Kasumi-1 (cell line): ENCODE data around the gene SPA17.

Experiments used
- DNase-seq, 2 experiments: peaks; one replicate each; lab custom pipeline; 2025; lab: John Stamatoyannopoulos, UW

SPA17 gene

DNA sequence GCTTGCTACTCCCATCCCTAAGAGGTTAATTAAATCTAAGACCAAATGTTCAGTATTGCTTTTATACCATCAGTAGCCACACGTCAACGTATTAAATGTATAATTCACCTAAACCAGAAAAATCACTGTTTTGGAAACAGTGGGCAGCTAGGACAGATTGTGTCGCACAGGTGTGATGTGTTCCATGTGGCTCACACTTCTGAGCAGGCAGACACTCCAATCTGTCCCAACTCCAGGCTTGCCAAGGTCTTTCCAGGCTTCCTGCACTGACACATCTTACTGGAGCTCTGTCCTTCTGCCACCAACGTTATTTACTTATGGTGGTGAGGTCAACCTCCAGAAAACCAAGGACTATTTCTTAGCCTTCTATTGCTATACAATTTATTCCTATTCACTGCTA lies 11.6 kb upstream of the SPA17 start:
- DNase-seq = no peak

DNA sequence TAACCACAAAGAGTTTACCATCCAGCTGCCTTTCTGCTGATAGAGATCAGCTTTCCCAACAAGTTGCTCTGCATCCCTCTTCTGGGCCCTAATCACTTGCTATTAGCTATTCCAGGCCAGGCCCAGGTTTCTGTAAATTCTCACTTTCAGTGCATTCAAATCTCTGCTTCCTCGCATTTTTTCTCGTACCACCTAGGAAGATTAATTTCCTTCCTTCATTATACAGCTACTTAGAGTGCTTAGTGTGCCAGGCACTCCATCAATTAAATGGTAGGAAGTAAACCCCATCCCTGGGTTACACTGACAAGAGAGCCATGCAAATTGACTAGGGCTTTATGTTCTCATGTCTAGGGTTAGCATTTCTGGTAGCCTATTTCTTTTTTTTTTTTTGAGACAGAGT lies 9.8 kb upstream of the SPA17 start:
- no peak for DNase-seq

DNA sequence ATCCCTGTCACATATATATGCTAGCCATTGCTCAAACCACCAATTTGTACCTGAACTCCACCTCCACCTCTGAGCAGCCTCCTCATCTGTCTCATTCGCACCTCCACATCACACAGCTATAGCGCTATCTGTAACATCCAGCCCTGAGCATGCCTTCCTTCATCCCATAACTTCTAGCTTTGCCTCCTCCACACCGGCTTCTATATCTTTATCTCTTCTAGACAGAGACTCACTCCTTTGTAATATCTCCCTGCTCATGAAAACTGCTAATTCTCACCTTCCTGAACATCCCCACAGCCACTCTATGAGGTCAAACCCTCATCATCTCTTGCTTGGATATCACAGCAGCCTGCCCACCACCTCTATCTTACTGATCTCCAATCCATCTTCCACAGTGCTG lies 6.1 kb upstream of the SPA17 start:
- no peak for DNase-seq

DNA sequence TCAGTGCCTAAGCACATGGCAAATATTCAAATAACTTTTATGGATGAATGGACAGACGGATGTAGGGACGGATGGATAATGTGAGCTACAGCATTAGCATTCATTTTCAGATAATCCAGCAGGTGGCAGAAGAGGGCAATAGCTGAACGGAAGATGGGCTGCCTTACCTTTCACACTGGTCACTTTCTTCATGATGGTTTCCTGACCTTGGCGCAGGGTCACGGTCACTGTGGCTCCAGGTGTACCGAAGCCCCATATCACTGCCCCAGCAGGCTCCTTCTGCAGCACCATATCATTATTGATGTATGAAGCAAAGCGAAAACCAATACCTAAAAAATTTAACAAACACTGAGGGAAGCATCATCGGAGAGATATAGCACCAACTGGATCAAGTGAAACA lies 4.5 kb upstream of the SPA17 start:
- peak; percentile 74 for DNase-seq

DNA sequence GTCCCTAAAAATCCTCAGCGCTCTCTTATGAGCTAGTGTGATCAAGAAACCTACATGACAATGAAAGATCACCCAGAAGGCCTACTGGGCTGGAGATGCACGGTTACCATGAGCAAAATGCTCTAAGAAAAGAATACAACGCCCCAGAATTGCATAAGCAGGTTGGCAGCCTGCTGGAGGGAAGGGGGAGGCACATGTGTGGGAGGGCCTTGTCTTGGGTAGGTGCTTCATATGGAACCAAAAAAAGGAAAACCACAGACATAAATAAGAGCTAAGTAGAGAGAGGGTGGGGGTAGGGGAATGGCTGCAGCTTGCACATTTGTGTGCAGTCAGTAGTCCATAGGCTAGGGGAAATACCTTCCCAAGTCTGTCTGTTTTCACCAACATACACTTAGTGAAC lies 3.0 kb upstream of the SPA17 start:
- DNase-seq = peak; percentile 94 to 95

DNA sequence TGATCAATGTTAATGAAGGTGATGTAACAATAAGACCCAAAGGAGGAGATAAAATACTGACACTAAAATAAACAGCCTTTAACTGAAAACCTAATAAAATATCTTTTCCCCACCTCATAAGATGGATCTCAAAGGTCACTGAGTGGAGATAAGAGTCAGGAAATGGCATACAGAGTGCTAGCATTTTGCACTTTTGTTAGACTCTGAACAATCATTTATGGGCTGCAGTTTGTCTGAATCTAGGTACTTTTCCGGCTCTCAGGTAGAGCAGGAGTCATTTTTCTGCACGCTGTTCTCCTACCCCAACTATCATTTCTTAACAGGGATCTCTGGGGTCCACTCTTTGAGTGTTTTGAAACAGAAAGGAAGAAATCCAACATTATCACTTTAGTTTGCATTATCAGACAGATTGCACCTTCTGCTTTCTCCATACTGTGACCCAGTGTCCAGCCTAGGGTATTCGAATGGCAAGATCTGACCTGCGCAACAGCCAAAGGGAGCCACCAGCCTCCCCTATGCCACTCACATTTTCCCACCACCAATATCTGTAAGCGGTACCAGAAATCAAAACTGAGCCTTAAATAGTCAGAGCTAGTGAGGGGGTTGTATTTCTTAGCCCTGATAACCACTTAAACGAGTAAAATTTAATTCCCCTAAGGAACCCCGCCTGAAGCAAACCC lies 1.0 kb upstream of the SPA17 start:
- DNase-seq = no peak

DNA sequence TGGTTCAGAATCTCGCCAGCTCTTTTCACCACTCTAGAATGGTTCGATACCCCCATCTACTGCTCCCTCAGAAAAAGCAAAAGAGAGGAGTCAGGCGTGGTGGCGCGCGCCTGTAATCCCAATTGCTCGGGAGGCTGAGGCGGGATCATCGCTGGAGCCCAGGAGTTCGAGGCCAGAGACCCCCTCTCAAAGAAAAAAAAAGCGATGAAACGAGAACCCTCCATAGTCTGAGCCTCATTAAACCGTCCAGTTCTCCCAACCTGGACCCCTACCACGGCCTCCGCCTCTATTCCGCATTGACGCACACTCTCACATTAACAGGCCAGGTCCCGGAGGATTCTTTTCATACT lies 439 bp downstream of the SPA17 start:
- no peak for DNase-seq

DNA sequence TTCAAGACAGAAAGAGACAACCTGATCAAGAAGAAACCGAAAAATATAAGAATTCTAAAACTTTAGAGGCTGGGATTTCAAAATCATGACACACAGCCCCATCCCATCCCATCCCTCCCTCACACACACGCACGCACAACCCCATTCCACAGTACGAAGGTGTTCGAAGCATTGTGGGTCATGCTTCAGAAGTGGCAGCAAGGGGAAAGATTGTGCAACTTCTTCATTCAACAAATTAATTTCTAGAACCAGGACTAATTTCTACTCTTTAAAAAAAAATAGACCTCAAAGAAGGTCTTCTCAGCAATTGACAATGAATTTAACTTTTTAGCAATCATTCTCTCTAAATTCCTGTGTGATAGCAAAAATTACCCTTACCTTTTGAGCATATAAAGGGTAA lies 867 bp downstream of the SPA17 start:
- DNase-seq = no peak

DNA sequence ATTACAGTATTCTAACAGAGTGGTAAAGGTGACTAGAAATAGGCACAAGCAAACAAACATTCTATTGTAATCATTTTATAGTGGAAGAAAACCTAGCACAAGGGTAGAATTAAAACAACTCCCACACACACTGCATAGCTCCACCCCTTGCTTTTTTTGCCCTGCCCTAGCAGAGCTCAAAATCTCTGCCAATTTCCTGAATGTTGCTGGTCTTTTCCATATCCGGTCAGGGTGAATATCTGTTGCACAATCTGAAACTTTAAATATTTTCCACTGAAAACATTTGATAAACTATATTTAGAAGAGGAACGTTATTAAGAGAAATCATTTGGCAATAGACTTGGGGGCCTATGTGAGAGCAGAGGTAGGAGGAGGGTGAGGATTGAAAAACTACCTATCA lies 2.7 kb downstream of the SPA17 start:
- DNase-seq = no peak

DNA sequence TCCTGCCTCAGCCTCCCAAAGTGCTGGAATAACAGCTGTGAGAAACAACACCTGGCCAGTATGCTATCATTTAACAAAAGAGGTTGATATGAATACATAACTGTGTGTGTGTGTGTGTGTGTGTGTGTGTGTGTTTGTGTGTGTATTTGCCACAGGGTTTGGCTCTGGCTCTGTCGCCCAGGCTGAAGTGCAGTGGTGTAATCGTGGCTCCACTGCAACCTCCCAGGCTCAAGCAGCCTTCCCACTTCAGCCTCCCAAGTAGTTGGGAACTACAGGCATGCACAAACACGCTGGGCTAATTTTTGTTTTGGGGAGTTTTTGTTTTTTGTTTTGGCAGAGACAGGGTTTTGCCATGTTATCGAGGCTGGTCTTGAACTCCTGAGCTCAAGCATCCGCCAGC lies 4.7 kb downstream of the SPA17 start:
- no peak for DNase-seq

DNA sequence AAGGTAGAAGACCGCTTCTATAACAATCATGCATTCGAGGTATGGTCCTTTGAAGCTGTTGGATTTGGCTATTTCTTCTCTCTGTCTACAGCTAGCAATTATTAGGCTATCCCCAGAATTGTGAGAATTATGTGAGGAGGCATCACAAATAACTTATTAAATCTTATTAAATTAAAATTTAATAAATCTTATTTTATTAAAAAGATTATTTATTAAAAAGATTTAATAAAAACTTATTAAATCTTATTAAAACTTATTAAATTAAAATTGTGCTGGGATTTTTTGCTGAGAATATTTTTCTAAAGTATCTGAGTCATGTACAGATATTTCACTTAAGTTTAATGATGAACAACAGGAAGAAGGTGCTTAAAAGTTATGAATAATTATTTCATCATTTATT lies 7.7 kb downstream of the SPA17 start:
- DNase-seq = no peak

DNA sequence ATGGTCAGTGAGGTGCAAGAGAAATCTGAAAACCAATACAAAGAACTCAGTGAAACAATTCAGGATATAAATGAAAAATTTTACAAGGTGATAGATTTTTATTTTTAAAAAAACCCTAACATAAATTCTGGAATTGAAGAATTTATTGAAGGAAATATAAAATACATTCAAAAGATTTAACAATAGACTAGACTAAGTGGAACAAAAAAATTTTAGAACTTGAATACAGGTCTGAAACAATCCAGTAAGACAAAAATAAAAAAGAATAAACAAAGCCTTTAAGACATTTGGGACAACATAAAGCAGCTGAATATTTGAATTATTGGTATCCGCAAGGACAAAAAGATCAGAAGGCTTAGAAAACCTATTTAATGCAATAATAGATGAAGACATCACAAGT lies 8.7 kb downstream of the SPA17 start:
- DNase-seq = no peak

DNA sequence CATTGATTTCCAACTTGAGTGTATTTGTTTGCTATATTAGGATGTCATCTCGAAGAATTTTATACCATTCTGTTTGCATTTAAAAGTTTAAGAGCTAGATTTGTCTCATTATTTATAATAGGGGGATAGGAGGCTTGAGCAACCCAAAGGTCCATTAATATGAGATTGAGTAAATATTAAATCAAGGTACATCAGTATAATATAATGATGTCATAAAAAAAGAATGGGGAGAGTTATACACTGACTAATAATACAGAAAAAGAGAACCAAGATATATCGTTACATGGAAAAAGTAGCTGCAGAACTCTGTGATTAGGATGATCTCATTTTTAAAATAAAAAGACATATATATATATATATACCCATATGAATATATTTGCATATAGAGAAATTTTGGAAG lies 19.4 kb downstream of the SPA17 start:
- no peak for DNase-seq

DNA sequence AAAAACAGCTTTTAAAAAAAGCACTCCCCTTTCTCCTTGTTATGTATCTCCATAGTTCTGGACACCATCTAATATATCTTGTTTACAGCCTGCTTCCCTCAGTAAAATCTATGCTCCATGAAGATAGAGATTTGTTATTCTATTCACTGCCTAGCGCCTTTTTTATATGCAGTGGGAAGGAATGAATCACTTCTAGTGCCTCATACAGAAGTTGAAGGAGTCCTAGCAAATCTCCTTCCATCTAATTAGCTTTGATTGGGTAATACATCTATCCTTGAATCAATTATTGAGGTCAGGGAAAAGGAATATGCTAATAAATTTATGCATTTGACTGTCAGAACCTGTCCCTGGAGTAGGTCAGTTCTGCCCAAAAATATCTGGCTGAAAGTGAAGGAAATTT lies 25.8 kb downstream of the SPA17 start:
- no peak for DNase-seq

DNA sequence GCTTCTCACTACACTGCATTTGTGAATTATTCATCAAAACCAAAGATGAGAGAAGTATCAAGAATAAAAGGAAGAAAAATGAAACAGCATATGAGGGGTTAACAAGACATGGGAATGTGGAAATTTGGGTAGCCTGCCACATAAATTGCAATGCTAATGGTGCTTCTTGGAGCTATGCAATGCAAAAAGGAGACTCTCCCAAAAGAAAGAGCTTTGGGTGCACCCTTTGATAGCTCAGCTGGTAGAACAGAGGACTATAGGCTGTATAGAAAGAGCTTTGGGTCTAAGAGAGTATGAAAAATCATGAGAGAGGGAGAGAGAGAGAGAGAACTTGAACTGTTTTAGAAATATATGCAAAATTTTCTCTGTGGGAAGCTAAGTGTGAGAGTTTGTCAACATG lies 26.3 kb downstream of the SPA17 start:
- DNase-seq = no peak

DNA sequence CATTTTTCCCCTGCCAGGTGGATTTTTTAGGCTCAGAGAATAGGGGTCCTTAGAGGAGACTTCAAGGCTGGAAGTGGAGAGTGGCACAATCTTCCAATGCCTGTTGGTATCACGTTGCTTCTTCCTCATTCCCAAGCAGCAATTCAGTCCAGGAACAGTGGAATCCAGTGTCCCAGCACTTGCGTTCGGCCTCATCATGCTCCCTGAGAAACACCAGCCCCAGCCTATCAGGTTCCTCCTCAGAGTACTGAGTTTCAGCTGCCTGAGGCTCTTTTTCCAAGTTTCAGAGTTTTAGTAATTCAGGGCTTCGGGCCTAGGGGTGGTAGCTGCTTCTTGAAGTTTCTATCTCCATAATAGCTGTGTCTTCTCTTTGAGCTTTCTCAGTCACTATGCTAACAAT lies 34.1 kb downstream of the SPA17 start:
- DNase-seq = no peak

DNA sequence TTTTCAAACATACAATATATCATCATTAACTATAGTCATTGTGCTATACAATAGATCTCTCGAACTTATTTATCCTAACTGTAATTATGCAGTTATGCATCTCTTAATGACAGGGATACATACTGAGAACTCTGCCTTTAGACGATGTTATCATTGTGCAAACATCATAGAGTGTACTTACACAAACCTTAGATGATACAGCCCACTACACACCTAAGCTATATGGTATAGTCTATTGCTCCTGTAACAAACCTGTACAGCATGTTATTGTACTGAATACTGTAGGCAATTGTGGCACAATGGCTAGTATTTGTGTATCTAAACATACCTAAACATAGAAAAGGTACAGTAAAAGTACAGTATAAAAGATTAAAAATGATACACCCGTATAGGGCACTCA lies 38.7 kb downstream of the SPA17 start:
- no peak for DNase-seq

DNA sequence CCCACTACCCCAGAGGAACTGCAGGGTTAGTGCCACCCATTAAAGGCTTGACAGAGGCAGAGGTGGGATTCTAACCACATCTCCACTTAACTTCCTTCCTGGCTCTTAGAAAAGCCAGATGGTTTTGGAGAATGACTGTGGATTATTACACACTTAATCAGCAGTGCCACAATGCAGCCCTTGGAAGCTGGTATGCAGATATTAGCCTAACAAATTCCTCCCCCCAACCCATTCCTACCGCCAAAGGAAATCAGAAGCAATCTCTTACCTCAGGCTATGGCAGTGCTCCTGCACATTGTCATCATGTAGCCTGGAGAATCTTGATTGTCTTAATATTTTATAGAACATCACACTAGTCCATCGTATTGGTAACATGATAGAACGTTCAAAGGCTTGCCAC lies 42.9 kb downstream of the SPA17 start:
- DNase-seq = peak; percentile 61 to 65

DNA sequence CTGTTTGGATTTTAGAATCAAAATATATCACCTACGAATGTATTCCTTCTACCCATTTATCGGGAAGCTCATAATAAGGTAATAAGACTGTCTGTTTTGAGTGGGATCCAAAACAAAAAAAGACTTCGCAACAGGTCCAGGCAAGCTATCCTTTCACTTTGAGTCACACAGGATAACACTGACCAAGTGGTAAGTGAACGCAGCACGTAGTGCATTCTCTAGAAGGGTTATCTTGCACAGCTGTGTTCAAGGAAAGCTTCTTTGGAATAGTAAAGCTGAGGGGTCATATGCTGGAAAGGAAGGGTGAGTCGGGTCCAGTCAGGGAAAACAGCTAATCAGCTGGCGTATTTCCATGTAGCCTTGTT lies 43.7 kb downstream of the SPA17 start:
- no peak for DNase-seq

DNA sequence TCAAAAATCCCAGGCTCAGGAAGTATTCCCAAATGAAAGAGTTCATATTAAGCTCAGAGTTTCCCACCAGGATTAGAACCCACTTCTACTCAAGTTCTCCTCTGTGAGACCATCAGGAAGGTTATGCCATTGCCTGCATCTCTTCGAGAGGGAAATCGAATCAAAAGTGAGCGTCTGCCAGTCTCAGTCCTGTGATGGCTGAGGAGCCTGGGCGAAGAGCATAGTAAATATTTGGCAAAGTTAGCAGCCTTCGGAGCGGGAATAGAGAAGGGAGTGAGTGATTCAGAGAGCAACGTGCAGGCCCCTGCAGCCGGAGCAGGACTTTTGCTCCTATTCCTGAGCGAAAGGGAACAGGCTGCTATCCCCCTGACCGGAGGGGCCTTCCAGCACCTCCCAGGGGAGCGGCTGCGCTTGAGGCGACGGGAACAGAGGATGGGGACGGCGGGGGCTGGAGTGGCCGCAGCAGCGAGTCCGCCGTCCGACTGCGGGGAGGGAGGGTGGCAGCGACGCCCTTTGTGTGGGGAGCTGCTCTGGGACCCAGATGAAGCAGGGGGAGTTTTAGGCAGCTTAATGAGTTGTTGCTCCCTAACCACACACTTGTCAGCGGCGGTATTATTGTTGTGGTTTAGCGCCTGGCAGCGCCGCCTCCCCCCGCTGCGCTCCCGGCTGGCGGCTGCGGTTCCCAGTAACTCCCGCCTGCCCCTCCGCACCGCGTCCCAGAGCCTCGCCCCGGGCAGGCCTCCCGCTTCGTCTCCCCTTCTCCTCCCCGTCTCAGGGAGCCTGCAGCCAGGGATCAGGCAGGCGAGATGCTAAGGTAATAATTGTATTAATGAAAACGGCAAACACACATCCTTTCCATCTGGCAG lies 44.3 kb downstream of the SPA17 start:
- DNase-seq = peak; percentile 24 to 31

DNA sequence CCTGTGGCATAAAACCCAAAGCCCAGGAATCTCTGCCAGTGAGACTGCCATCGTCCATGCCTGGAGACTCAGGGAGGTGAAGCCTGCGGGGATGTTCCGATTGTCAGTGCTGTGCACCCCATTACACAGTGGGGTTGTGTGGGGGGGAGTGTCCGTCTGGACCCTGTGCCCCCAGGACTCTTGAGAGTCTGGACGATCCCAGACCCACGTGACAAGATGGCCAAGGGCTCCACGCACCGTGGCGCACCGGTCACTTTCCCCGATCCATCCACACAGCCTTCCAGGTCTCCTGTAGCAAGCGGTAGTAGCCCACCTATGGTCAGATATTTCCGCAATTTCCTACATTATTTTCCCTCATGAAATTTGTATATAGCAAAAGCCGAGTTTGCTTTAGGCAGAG lies 45.1 kb downstream of the SPA17 start:
- no peak for DNase-seq

DNA sequence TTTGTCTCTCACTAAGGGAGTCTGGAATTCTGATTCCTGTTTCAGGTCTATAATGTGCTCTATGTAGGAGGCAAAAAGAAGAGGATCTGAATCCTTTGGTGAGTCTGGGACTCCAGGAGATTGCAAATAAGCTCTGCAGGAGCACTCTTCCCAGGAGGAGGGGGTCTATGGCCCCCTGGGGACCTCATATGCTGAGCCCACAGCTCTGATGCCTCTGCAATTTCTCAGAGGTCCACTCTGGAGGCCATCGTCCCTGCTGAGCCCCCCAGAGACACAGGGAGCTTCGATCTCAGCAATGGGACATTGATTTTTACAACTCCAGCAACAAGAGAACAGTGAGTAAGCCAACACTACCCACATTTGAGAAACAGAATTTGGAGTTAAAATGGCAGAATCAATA lies 45.8 kb downstream of the SPA17 start:
- no peak for DNase-seq

DNA sequence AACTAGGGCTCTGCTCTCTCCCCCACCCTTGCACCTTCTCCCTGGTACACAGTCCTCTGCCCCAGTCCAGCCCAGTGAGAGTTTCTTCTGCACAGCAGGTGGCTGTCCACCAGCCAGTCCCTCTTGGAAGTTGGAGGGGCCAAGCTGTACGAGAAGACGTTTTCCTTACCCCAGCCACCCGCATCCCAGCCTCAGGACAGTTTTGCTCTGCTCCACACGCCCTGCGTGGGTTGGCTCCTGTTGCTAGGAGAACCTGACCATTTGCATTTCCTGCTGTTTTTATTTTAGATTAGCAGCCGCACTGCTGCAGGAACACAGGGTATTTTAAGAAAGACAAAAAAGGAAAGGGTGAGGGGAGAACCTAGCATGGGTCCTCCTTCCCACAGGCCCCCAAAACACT lies 48.5 kb downstream of the SPA17 start:
- no peak for DNase-seq
